HCT116 (cell line): ENCODE results near the gene ZBED1. TPM values are rescaled to one million over a fixed set of nuclear protein-coding genes. Genes with fewer than 3 reads are reported as not detected.

Experiments used
- ATAC-seq: fragments of 200-7000 bp; cut with Tn5 transposase; 2 replicates; pipeline ENCODE4 v1.9.1; 2020; ENCODE audit warnings: mild to moderate bottlenecking, moderate library complexity
- BruUV-seq: library from RNA; stranded (reverse); fragments of 400-500 nt; replicated peaks from 2 replicates; lab custom pipeline; 2021; lab: Mats Ljungman, UMichigan
- CTCF ChIA-PET: fragments of 300-600 bp; sonication (Branson Sonifier 250); formaldehyde crosslinking; loops from one replicate; lab custom pipeline; 2021; ENCODE audit warnings: antibody characterized with exemption; lab: Charles Lee
- POLR2A ChIA-PET: fragments of 300-600, 350-600 bp; sonication (Branson Sonifier 250); formaldehyde crosslinking; loops from one replicate; lab custom pipeline; 2021; ENCODE audit warnings: antibody characterized with exemption; lab: Charles Lee
- RAD21 ChIA-PET, 2 experiments: fragments of 300-600 bp; sonication (Branson Sonifier 250); formaldehyde crosslinking; loops; one replicate each; lab custom pipeline; 2023; ENCODE audit warnings: low total read pairs in 2 of 2; ENCODE audit not compliant: uncharacterized antibody in 2 of 2, unreplicated experiment in 2 of 2, low non-redundant PET in 1 of 2; lab: Charles Lee
- DNase-seq: peaks from one replicate; pipeline ENCODE4 v3.0.0-alpha.2; 2010; ENCODE audit warnings: low read depth, low spot score
- H2AFZ ChIP-seq: fragments of 200-600 bp; shearing (Covaris generic), sonication (generic); 2 replicates; pipeline ENCODE4 v1.6.1; 2017; ENCODE audit warnings: low read depth, mixed run types, mixed read lengths, antibody characterized with exemption, low read length; ENCODE audit not compliant: poor library complexity, severe bottlenecking
- H3K27ac ChIP-seq: 2 replicates; pipeline ENCODE4 v1.5.1; 2012; ENCODE audit warnings: low read depth, low read length
- H3K27me3 ChIP-seq: fragments of 200-600 bp; sonication (generic); 2 replicates; pipeline ENCODE4 v1.6.1; 2016; ENCODE audit warnings: mixed run types, low read length, mixed read lengths; ENCODE audit not compliant: insufficient read depth
- H3K36me3 ChIP-seq, 2 experiments: fragments of 200-500 bp in 1 of 2; fragments of 200-600 bp in 1 of 2; sonication (Bioruptor generic) in 1 of 2; sonication (generic) in 1 of 2; 2 replicates each; pipeline versions ENCODE4 v1.5.1 to v1.6.1; 2014 to 2016; ENCODE audit warnings: low read length in 2 of 2, inconsistent platforms in 1 of 2, mixed read lengths in 1 of 2, mixed run types in 1 of 2; ENCODE audit not compliant: insufficient read depth in 2 of 2, control insufficient read depth in 1 of 2
- H3K4me1 ChIP-seq, 2 experiments: fragments of 200-600 bp in 1 of 2; sonication (generic) in 1 of 2; 2 replicates each; pipeline versions ENCODE4 v1.5.1 to v1.6.1; 2012 to 2017; ENCODE audit warnings: low read length in 2 of 2, inconsistent platforms in 1 of 2, mild to moderate bottlenecking in 1 of 2, mixed read lengths in 1 of 2, mixed run types in 1 of 2, moderate library complexity in 1 of 2; ENCODE audit not compliant: insufficient read depth in 2 of 2, control insufficient read depth in 1 of 2
- H3K4me2 ChIP-seq: fragments of 200-600 bp; sonication (generic); 2 replicates; pipeline ENCODE4 v1.6.1; 2017; ENCODE audit warnings: mixed run types, low read length, mixed read lengths
- H3K4me3 ChIP-seq, 2 experiments: fragments of 200-600 bp in 1 of 2; sonication (generic) in 1 of 2; replicated peaks in 1 of 2; 2 replicates each; pipeline ENCODE4 v1.5.1; 2011 to 2016; ENCODE audit warnings: low read length in 2 of 2, control low read depth in 1 of 2, low read depth in 1 of 2, mild to moderate bottlenecking in 1 of 2, mixed read lengths in 1 of 2, mixed run types in 1 of 2
- H3K79me2 ChIP-seq: fragments of 200-600 bp; sonication (generic); 2 replicates; pipeline ENCODE4 v1.6.1; 2017; ENCODE audit warnings: mild to moderate bottlenecking, mixed run types, low read length, moderate library complexity, mixed read lengths; ENCODE audit not compliant: insufficient read depth
- H3K9ac ChIP-seq: fragments of 200-600 bp; sonication (generic); 2 replicates; pipeline ENCODE4 v1.6.1; 2016; ENCODE audit warnings: low read length, mixed read lengths
- H3K9me2 ChIP-seq: fragments of 200-600 bp; sonication (generic), shearing (Covaris generic); 2 replicates; pipeline ENCODE4 v1.6.1; 2017; ENCODE audit warnings: mixed run types, mild to moderate bottlenecking, moderate library complexity; ENCODE audit not compliant: insufficient read depth
- H3K9me3 ChIP-seq, 2 experiments: fragments of 200-500 bp in 1 of 2; fragments of 200-600 bp in 1 of 2; sonication (Bioruptor generic) in 1 of 2; sonication (generic) in 1 of 2; 2 replicates each; pipeline ENCODE4 v1.6.1; 2014 to 2017; ENCODE audit warnings: low read length in 2 of 2, mixed read lengths in 2 of 2, inconsistent platforms in 1 of 2, low read depth in 1 of 2, mild to moderate bottlenecking in 1 of 2, mixed run types in 1 of 2, moderate library complexity in 1 of 2; ENCODE audit not compliant: control insufficient read depth in 1 of 2, insufficient read depth in 1 of 2
- H4K20me1 ChIP-seq: fragments of 200-600 bp; sonication (generic), shearing (Covaris generic); 2 replicates; pipeline ENCODE4 v1.6.1; 2017; ENCODE audit warnings: mixed run types, mild to moderate bottlenecking, moderate library complexity; ENCODE audit not compliant: insufficient read depth
- CBX3 ChIP-seq: IDR thresholded peaks from 2 replicates; pipeline ENCODE4 v1.6.1; 2012; ENCODE audit warnings: low read depth
- EGR1 ChIP-seq: IDR thresholded peaks from 2 replicates; pipeline ENCODE4 v1.6.1; 2012; ENCODE audit warnings: low read depth
- EZH2 ChIP-seq: fragments of 200-600 bp; sonication (generic); IDR thresholded peaks from 2 replicates; pipeline ENCODE4 v1.6.1; 2017; ENCODE audit warnings: antibody characterized with exemption, mixed run types
- EZH2phosphoT487 ChIP-seq: fragments of 200-600 bp; IDR thresholded peaks from 2 replicates; pipeline ENCODE4 v1.6.1; 2018; ENCODE audit warnings: antibody characterized with exemption, borderline replicate concordance
- FOSL1 ChIP-seq: IDR thresholded peaks from 2 replicates; pipeline ENCODE4 v1.6.1; 2012; ENCODE audit warnings: low read depth
- JUND ChIP-seq: IDR thresholded peaks from 2 replicates; pipeline ENCODE4 v1.6.1; 2012
- MAX ChIP-seq: IDR thresholded peaks from 2 replicates; pipeline ENCODE4 v1.6.1; 2012
- POLR2A ChIP-seq: IDR thresholded peaks from 2 replicates; pipeline ENCODE4 v1.7.0; 2011; ENCODE audit warnings: borderline replicate concordance; ENCODE audit not compliant: insufficient read depth, insufficient read length; ENCODE audit errors: extremely low read depth
- RAD21 ChIP-seq: IDR thresholded peaks from 2 replicates; pipeline ENCODE4 v1.6.1; 2012; ENCODE audit warnings: low read depth, mild to moderate bottlenecking
- SIN3A ChIP-seq: IDR thresholded peaks from 2 replicates; pipeline ENCODE4 v1.6.1; 2012; ENCODE audit warnings: low read depth
- SRF ChIP-seq: IDR thresholded peaks from 2 replicates; pipeline ENCODE4 v1.6.1; 2012; ENCODE audit warnings: low read depth
- ZBTB33 ChIP-seq: IDR thresholded peaks from 2 replicates; pipeline ENCODE4 v1.6.1; 2011; ENCODE audit warnings: mild to moderate bottlenecking, low read length, moderate library complexity; ENCODE audit not compliant: insufficient replicate concordance; ENCODE audit errors: extremely low read depth
- ZFX ChIP-seq: fragments of 450-650 bp; IDR thresholded peaks from 2 replicates; pipeline ENCODE4 v1.6.1; 2017
- intact Hi-C: fragments of 100-400 bp; cut with micrococcal nuclease; formaldehyde crosslinking; loops from 2 replicates; pipeline ENCODE4 v1.10.0; 2022
- total RNA-seq: library from RNA; stranded (reverse); gene quantifications from one replicate; pipeline ENCODE4 v1.2.1, GENCODE V29; 2021; ENCODE audit not compliant: unreplicated experiment

ZBED1 gene
- total RNA-seq, 1 experiment from 2014 or later, result 21.0 TPM

DNA sequence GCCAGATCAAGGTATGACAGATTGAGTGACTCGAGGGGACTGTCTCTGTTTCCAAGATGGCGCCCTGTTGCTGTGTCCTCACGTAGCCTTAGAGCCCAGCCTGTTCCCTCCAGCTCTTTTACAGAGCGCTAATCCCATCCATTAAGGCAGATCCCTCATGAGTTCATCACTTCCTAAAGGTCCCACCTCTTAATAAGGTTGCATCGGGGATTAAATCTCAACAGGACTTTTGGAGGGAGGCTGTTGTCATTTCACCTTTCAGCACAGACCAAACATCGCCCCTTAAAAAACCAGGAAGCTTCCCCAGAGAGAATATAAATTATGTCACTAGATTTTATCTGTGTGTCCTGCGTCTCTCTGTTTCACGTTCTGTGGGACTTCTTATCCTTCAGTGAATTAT, 32.6 kb upstream of the ZBED1 start:
- no peak overlapping the region for H2AFZ ChIP-seq
- no peaks in the 10 kb centered on the region for H3K9me2 ChIP-seq
- H3K9me3 ChIP-seq, result no peaks in the 10 kb centered on the region
- CTCF ChIA-PET, result no interaction called here
- RAD21 ChIA-PET, result no interaction called here
- POLR2A ChIA-PET, result no interaction called here
- H3K27ac ChIP-seq, result no peak overlapping the region
- H3K4me1 ChIP-seq, result no peaks in the 10 kb centered on the region
- intact Hi-C loops, result no loop called here
- no peak overlapping the region for H3K9ac ChIP-seq
- no TSS peak for BruUV-seq
- ATAC-seq (no peak), DNase-seq (no peak)
- H3K36me3 ChIP-seq, result no peaks in the 10 kb centered on the region
- no peak overlapping the region for H3K4me2 ChIP-seq
- TF ChIP-seq POLR2A (no peak), CBX3 (no peak), FOSL1 (no peak), MAX (no peak), SRF (no peak), EZH2 (no peak), JUND (no peak), ZFX (no peak), ZBTB33 (no peak), SIN3A (no peak), EZH2phosphoT487 (no peak), EGR1 (no peak), RAD21 (no peak)
- TF ChIP-seq, all 23 proteins: peak for 0
- Histone ChIP-seq H3K4me3 (no peak overlapping the region), H4K20me1 (no peaks in the 10 kb centered on the region), H3K79me2 (no peaks in the 10 kb centered on the region), H3K27me3 (no peaks in the 10 kb centered on the region)
